Measurements from ENCODE around the gene ZNF529. TPM values are rescaled to one million over a fixed set of nuclear protein-coding genes. Genes with fewer than 3 reads are reported as not detected.

The ZNF529 gene
- total and polyA plus RNA-seq, 2 of the 13 experiments (the other 11 are each of a cell fraction or from before 2014, with no cell fraction given), result 9.3 to 10.6 TPM

GRCh38 chr19:36528194-36528920, 44.7 kb downstream of the ZNF529 start, which contains the start of gene ZNF260 (continued):
- TF ChIP-seq AKNA (CRISPR knock-in tag; IDR thresholded peaks at IDR 0.05; ENCODE audit: borderline replicate concordance) (no peak), ATF5 (CRISPR knock-in tag; IDR thresholded peaks at IDR 0.05; ENCODE audit: low read depth) (no peak), ZNF10 (CRISPR knock-in tag; IDR thresholded peaks at IDR 0.05; ENCODE audit: borderline replicate concordance, low read depth) (no peak), GATAD2A (CRISPR knock-in tag; IDR thresholded peaks at IDR 0.05) (0 out of 2 replicates have a peak, but pooled peaks have one; percentile 11), PHF21A (CRISPR knock-in tag; IDR thresholded peaks at IDR 0.05) (peak; percentile 57; the same call in 1 of the 2 replicates), GMEB2 (CRISPR knock-in tag; IDR thresholded peaks at IDR 0.05; ENCODE audit: low read depth) (no peak), MAX (IDR thresholded peaks at IDR 0.05) (peak; percentile 82), MLLT10 (CRISPR knock-in tag; IDR thresholded peaks at IDR 0.05) (no peak), ZNF589 (CRISPR knock-in tag; conservative IDR thresholded peaks at IDR 0.05) (no peak), ARHGAP35 (CRISPR knock-in tag; IDR thresholded peaks at IDR 0.05; ENCODE audit: borderline replicate concordance) (no peak), ELK4 (CRISPR knock-in tag; IDR thresholded peaks at IDR 0.05; ENCODE audit: borderline replicate concordance) (no peak), SP5 (CRISPR knock-in tag; IDR thresholded peaks at IDR 0.05; ENCODE audit: borderline replicate concordance, low read depth) (peak; percentile 47; the same call in 1 of the 2 replicates), NCOA1 (CRISPR knock-in tag; IDR thresholded peaks at IDR 0.05) (no peak)

Data from HepG2 (cell line).